ENCODE measurements around the gene MARF1. TPM values are rescaled to one million over a fixed set of nuclear protein-coding genes. Genes with fewer than 3 reads are reported as not detected.
"Not testable (repeated sequence)": the region's sequence is repeated elsewhere in the genome, so short reads cannot be mapped to it uniquely, and the experiment has no call there.

Gene MARF1
- total RNA-seq, result 100 to 1,000 TPM in 1 of 2 experiments, 10 to 100 TPM in 1; 79.9 to 101 TPM

- H3K36me3 Mint-ChIP-seq (ENCODE audit: low read depth), result peaks cover 22% of the 10 kb centered on the region
- ChIA-PET POLR2A (interaction anchor here (0.6 kb wide), 2 partner anchors 16 to 70 kb away, joined by 3 to 4 read pairs; no protein-coding TSS in a partner anchor), CTCF (interaction anchor here (0.6 to 2.6 kb wide), 10 partner anchors 9 to 199 kb away, joined by 3 to 12 read pairs (median 4); no protein-coding TSS in a partner anchor)
- H3K4me3 Mint-ChIP-seq, result peak within 1 kb of the TSS; percentile 93
- no peaks in the 10 kb centered on the region for H3K9me3 Mint-ChIP-seq
- H3K27me3 Mint-ChIP-seq, result no peaks in the 10 kb centered on the region
- peaks cover 51% of the 10 kb centered on the region for H3K4me1 Mint-ChIP-seq
- DNase-seq, result peak; percentile 99
- H3K27ac Mint-ChIP-seq, result peak within 1 kb of the TSS; percentile 98
These were observed at the start of gene MARF1 for GRCh38 chr16:15643048-15643945. Gene MARF1 (minus strand): TSS chr16:15643154. CDS start chr16:15639233, 3,921 bp downstream.

GRCh38 chr16:15692508-15692907 is 49.6 kb upstream of the MARF1 start:
- H3K9me3 Mint-ChIP-seq, H3K27me3 Mint-ChIP-seq, H3K4me3 Mint-ChIP-seq, POLR2A ChIA-PET, H3K4me1 Mint-ChIP-seq, H3K27ac Mint-ChIP-seq, DNase-seq: not testable (repeated sequence)
- H3K36me3 Mint-ChIP-seq (ENCODE audit: low read depth), result peaks cover 69% of the 10 kb centered on the region
- CTCF ChIA-PET, result interaction anchor here (0.6 to 1.4 kb wide), 3 partner anchors 10 to 114 kb away, joined by 4 to 7 read pairs (median 4); no protein-coding TSS in a partner anchor

GRCh38 chr16:15691046-15691445 is 48.1 kb upstream of the MARF1 start:
- no peaks in the 10 kb centered on the region for H3K4me1 Mint-ChIP-seq
- peaks cover 64% of the 10 kb centered on the region for H3K36me3 Mint-ChIP-seq (ENCODE audit: low read depth)
- H3K27me3 Mint-ChIP-seq, result no peaks in the 10 kb centered on the region
- ChIA-PET CTCF (no interaction called here), POLR2A (no interaction called here)
- no peak overlapping the region for H3K27ac Mint-ChIP-seq
- H3K9me3 Mint-ChIP-seq, result no peaks in the 10 kb centered on the region
- no peak for DNase-seq
- H3K4me3 Mint-ChIP-seq, result no peak overlapping the region

DNA sequence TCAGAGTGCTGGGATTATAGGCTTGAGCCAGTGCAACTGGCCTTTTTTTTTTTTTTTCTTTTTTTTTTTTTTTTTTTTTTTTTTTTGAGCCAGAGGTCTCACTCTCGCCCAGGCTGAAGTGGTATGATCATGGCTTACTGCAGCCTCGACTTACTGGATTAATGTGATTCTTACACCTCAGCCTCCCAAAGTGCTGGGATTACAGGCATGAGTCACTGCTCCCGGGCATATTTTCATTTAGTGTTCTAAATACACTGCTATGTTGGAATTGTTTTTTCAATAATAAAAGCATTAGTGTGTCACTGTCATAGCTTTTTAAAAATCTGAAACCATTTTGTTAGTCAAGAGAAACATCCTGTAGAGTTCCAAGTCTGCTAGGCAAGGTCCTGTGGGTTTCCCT is 47.3 kb upstream of the MARF1 start:
- H3K9me3 Mint-ChIP-seq, result no peaks in the 10 kb centered on the region
- no peak for DNase-seq
- ChIA-PET POLR2A (no interaction called here), CTCF (no interaction called here)
- no peaks in the 10 kb centered on the region for H3K27me3 Mint-ChIP-seq
- H3K4me3 Mint-ChIP-seq, result no peak overlapping the region
- H3K27ac Mint-ChIP-seq, result no peak overlapping the region
- H3K4me1 Mint-ChIP-seq, result no peaks in the 10 kb centered on the region
- H3K36me3 Mint-ChIP-seq (ENCODE audit: low read depth), result peaks cover 63% of the 10 kb centered on the region

DNA sequence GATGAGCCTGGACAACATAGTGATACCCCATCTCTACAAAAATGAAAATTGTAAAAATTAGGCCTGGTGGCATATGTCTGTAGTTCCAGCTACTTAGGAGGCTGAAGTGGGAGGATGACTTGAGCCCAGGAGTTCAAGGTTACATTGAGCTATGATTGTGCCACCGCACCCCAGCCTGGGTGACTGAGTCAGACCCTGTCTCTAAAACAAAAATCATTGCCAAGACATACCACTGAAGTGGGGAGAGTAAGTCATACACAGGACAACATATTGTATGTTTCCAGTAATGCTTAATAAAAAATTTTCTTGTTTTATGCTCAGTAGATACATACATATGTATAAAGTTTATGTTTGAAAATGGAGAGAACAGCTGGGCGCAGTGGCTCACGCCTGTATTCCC is 46.3 kb upstream of the MARF1 start:
- Mint-ChIP-seq H3K9me3 (no peaks in the 10 kb centered on the region), H3K4me1 (no peaks in the 10 kb centered on the region), H3K36me3 (ENCODE audit: low read depth) (peaks cover 61% of the 10 kb centered on the region), H3K4me3 (no peak overlapping the region), H3K27ac (no peak overlapping the region), H3K27me3 (no peaks in the 10 kb centered on the region)
- DNase-seq, result no peak
- ChIA-PET POLR2A (no interaction called here), CTCF (interaction anchor here (0.6 kb wide), 1 partner anchor 17 kb away, joined by 3 read pairs; no protein-coding TSS in a partner anchor)

DNA sequence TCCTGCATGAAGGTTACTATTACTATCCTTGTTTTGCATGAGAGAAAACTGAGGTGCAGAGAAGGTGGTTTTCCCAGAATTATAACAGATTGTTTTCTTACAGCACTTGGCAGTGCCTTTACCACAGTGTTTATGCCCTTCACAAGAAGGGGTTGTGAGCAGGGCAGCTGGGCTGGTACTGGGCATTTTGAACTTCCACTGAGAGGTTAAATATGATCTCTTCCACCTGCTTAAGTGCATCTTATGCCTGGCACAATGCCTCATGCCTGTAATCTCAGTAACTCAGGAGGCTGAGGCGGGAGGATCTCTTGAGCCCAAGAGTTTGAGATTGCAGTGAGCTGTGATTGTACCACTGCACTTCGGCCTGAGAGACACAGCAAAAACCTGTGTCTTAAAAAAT is 43.3 kb upstream of the MARF1 start:
- peaks cover 4% of the 10 kb centered on the region for H3K4me1 Mint-ChIP-seq
- DNase-seq, result no peak
- CTCF ChIA-PET, result interaction anchor here (0.6 kb wide), 1 partner anchor 52 kb away, joined by 3 read pairs; no protein-coding TSS in a partner anchor
- no peaks in the 10 kb centered on the region for H3K27me3 Mint-ChIP-seq
- no peak overlapping the region for H3K27ac Mint-ChIP-seq
- no peaks in the 10 kb centered on the region for H3K9me3 Mint-ChIP-seq
- peaks cover 61% of the 10 kb centered on the region for H3K36me3 Mint-ChIP-seq (ENCODE audit: low read depth)
- POLR2A ChIA-PET, result no interaction called here
- no peak overlapping the region for H3K4me3 Mint-ChIP-seq

GRCh38 chr16:15682105-15682570 is 39.2 kb upstream of the MARF1 start:
- ChIA-PET CTCF (interaction anchor here (0.9 to 1.7 kb wide), 7 partner anchors 10 to 38 kb away, joined by 3 to 5 read pairs (median 4); no protein-coding TSS in a partner anchor), POLR2A (no interaction called here)
- H3K27me3 Mint-ChIP-seq, result no peaks in the 10 kb centered on the region
- no peaks in the 10 kb centered on the region for H3K9me3 Mint-ChIP-seq
- DNase-seq, result peak; percentile 38
- H3K36me3 Mint-ChIP-seq (ENCODE audit: low read depth), result peaks cover 59% of the 10 kb centered on the region
- no peak overlapping the region for H3K4me3 Mint-ChIP-seq
- peaks cover 17% of the 10 kb centered on the region for H3K4me1 Mint-ChIP-seq
- H3K27ac Mint-ChIP-seq, result no peak overlapping the region

DNA sequence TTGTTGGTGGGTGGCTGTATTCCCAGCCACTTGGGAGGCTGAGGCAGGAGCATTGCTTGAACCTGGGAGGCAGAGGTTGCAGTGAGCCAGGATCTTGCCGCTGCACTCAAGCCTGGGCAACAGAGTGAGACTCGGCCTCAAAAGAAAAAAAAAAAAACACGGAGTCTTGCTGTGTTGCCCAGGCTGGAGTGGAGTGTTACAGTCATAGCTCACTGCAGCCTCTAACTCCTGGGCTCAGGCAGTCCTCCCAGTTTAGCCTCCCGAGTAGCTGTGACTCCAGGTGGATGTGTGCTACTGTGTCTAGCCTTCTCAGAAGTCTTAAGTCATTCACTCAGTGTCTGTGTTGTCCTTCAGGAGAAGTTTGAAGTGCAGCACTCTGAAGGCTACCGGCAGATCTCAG is 34.5 kb upstream of the MARF1 start:
- H3K4me1 Mint-ChIP-seq, result peaks cover 57% of the 10 kb centered on the region
- H3K4me3 Mint-ChIP-seq, result no peak overlapping the region
- no peaks in the 10 kb centered on the region for H3K27me3 Mint-ChIP-seq
- no peaks in the 10 kb centered on the region for H3K9me3 Mint-ChIP-seq
- no peak overlapping the region for H3K27ac Mint-ChIP-seq
- ChIA-PET POLR2A (no interaction called here), CTCF (interaction anchor here (0.6 kb wide), 1 partner anchor 15 kb away, joined by 4 read pairs; no protein-coding TSS in a partner anchor)
- DNase-seq, result no peak
- peaks cover 70% of the 10 kb centered on the region for H3K36me3 Mint-ChIP-seq (ENCODE audit: low read depth)

GRCh38 chr16:15676506-15676905 is 33.6 kb upstream of the MARF1 start:
- H3K4me3 Mint-ChIP-seq, result no peak overlapping the region
- H3K4me1 Mint-ChIP-seq, result peaks cover 62% of the 10 kb centered on the region
- peak overlapping the region; percentile 63 for H3K27ac Mint-ChIP-seq
- no peaks in the 10 kb centered on the region for H3K9me3 Mint-ChIP-seq
- no peak for DNase-seq
- H3K36me3 Mint-ChIP-seq (ENCODE audit: low read depth), result peaks cover 73% of the 10 kb centered on the region
- H3K27me3 Mint-ChIP-seq, result no peaks in the 10 kb centered on the region
- CTCF ChIA-PET, result no interaction called here
- POLR2A ChIA-PET, result no interaction called here

GRCh38 chr16:15674571-15674970 is 31.6 kb upstream of the MARF1 start:
- peak overlapping the region; percentile 94 for H3K27ac Mint-ChIP-seq
- H3K4me3 Mint-ChIP-seq, result no peak overlapping the region
- no peaks in the 10 kb centered on the region for H3K9me3 Mint-ChIP-seq
- no peaks in the 10 kb centered on the region for H3K27me3 Mint-ChIP-seq
- ChIA-PET POLR2A (no interaction called here), CTCF (interaction anchor here (0.6 kb wide), 1 partner anchor 250 kb away, joined by 3 read pairs; no protein-coding TSS in a partner anchor)
- peaks cover 75% of the 10 kb centered on the region for H3K36me3 Mint-ChIP-seq (ENCODE audit: low read depth)
- peaks cover 75% of the 10 kb centered on the region for H3K4me1 Mint-ChIP-seq
- DNase-seq, result no peak

- Mint-ChIP-seq H3K36me3 (ENCODE audit: low read depth) (peaks cover 73% of the 10 kb centered on the region), H3K9me3 (no peaks in the 10 kb centered on the region), H3K27me3 (no peaks in the 10 kb centered on the region), H3K4me1 (peaks cover 66% of the 10 kb centered on the region), H3K27ac (peak overlapping the region; percentile 94), H3K4me3 (peak overlapping the region; percentile 56)
- peak; percentile 92 for DNase-seq
- ChIA-PET CTCF (interaction anchor here (1.3 to 1.9 kb wide), 2 partner anchors 9 to 29 kb away, joined by 5 read pairs; partner anchors contain the start of gene MARF1), POLR2A (no interaction called here)
These were observed 29.7 kb upstream of the MARF1 start for GRCh38 chr16:15672514-15673167.

DNA sequence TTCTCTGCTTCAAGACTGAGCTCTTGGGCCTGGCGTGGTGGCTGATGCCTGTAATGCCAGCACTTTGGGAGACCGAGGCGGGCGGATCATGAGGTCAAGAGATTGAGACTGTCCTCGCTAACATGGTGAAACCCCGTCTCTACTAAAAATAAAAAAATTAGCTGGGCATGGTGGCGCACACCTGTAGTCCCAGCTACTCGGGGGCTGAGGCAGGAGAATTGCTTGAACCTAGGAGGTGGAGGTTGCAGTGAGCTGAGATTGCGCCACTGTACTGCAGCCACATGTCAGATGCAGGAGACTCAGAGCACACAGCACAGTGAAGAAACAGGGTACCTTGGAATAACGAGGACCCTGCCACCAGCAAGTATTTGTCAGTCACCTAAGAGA is 29.2 kb upstream of the MARF1 start:
- Mint-ChIP-seq H3K4me3 (peak overlapping the region; percentile 36), H3K27ac (peak overlapping the region; percentile 94), H3K36me3 (ENCODE audit: low read depth) (peaks cover 76% of the 10 kb centered on the region), H3K4me1 (peaks cover 65% of the 10 kb centered on the region)
- CTCF ChIA-PET, result interaction anchor here (1.3 to 1.9 kb wide), 3 partner anchors 10 to 29 kb away, joined by 3 to 5 read pairs (median 5); partner anchors contain the start of gene MARF1
- POLR2A ChIA-PET, H3K27me3 Mint-ChIP-seq, DNase-seq, H3K9me3 Mint-ChIP-seq: not testable (repeated sequence)

Measured in activated CD4-positive, alpha-beta T cell treated with anti-CD3 and anti-CD28 coated beads, Interleukin-2, amount 10 ng/mL, durations not matched to agents 7 days and 5 days (primary cell).